K562 (cell line): ENCODE results near the gene ADGRA1.

Experiments
- HOXB6 ChIP-seq: fragments of 250-450 bp; sonication (Bioruptor Pico); IDR thresholded peaks from 2 replicates; pipeline ENCODE4 v1.5.1; 2022; ENCODE audit warnings: mild to moderate bottlenecking, borderline replicate concordance
- SPI1 ChIP-seq: IDR thresholded peaks from 2 replicates; pipeline ENCODE4 v1.6.1; 2011; ENCODE audit warnings: low read depth, low read length, control low read depth, borderline replicate concordance
- ZKSCAN1 ChIP-seq: fragments of 150-350 bp; IDR thresholded peaks from 2 replicates; pipeline ENCODE4 v1.6.1; 2016; ENCODE audit warnings: low read depth, low read length

DNA sequence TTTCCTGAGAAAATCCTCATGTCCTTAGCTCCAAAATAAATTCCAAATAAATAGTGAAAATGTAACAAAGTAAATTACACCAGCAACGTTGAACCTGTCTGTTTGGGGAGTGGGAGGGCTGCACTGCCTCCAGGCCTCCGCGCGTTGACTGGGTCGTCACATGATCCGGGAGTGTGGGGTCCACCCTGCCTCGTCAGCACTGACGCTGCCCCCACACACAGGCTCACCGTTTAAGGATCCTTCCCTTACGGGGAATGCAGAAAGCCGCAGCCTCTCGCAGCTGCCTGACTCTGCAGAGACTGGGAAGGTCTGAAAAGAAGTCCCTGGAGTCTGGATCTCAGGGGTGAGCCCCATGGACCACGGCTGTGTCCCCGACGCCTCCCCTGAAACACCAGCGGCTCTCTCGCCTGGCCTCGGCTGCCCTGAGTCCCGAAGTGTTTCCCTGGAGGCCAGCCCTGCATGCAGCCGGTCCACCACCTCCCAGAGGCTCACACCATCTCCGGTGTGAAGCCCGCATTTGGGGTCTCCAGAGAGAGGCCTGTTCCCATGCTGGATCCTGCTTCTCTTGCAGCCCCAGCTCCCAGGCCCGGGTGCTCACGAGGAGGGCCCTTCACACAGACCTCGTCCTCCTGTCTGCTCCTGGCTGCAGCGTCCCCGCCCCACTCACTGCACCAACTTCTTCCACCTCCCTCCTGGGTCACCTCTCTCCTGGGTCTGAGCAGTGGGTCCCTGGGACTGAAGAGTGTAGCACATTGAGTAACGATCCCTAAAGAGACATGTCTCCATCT, 49.5 kb upstream of the ADGRA1 start:
- TF ChIP-seq SPI1 (no peak), HOXB6 (CRISPR knock-in tag) (no peak), ZKSCAN1 (no peak)
